T-helper 2 cell (primary cell): ENCODE data around the gene PNMT.

Experiments
- DNase-seq, 5 experiments: peaks; one replicate each; pipeline versions ENCODE4 v3.0.0 to v3.0.0-alpha.2; 2012 to 2022

PNMT gene

DNA sequence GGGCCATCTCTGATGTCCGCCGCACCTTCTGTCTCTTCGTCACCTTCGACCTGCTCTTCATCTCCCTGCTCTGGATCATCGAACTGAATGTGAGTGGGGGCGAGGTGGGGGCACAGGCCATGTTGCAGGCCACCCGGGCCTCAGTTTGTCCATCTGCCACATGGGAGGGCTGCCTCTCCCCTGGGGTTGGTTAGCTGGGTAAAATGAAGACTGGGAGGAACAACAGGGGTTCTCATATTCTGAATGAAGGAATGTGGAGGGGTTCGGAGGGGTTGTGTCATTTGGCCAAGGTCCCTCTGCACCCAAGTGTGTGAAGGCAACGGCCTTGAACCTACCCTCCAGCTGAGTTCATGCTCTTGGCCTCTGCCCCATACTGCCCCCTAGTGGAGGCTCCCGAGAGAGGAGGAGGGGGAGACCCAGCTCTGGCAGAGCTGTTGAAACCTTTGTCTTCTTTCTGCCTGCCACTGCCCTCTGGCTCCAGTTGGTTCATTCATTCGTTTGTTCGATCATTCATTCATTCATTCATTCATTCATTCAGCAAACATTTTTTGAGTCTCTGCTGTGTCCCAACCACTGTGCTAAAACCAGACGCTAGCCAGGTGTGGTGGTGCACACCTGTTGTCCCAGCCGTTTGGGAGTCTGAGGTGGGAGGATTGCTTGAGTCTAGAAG lies 14.5 kb upstream of the PNMT start:
- DNase-seq = peak; percentile 54 to 77 (median 67)

DNA sequence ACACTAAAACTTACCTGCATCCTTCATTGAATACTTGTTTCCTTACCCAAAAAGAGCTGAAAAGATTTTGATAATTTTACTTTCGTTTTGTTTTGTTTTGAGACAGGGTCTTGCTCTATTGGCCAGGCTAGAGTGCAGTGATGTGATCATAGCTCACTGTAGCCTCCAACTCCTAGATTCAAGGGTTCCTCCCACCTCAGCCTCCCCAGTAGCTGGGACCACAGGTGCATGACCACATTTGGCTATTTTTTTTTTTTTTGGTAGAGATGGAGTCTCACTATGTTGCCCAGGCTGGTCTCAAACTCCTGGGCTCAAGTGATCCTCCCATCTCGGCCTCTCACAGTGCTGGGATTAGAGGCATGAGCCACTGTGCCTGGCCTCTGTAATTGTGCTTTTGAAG lies 13.1 kb upstream of the PNMT start:
- no peak for DNase-seq

DNA sequence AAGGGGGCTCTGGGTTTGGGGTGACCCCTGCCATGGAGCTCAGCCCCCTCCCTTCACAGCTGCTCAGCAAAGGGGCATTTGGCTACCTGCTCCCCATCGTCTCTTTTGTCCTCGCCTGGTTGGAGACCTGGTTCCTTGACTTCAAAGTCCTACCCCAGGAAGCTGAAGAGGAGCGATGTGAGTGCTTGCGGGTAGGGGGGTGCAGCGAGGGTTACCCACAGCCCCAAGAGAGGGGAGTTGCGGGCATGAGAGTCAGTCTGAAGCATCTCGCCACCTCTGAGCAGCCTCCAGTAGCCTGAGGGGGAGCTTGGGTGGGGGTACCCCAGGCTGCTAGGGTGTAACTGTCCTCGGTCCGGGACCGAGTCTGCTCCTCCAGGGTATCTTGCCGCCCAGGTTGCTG lies 9.9 kb upstream of the PNMT start:
- no peak for DNase-seq

DNA sequence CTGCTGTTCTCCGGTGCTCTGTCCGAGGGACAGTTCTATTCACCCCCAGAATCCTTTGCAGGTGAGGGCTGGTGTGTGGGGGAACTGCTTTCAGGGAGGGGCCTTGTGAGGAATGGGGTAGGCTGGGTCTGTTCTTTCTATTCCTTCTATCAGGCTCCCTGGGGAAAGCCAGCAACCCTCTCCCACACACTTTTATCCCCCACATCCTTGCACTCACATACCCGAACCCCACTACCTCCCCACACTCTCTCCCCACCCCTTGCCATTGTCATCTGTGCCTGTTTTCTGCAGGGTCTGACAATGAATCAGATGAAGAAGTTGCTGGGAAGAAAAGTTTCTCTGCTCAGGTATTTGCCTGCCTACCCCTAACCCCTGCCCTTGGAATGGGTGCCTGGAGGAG lies 9.5 kb upstream of the PNMT start:
- DNase-seq = no peak

DNA sequence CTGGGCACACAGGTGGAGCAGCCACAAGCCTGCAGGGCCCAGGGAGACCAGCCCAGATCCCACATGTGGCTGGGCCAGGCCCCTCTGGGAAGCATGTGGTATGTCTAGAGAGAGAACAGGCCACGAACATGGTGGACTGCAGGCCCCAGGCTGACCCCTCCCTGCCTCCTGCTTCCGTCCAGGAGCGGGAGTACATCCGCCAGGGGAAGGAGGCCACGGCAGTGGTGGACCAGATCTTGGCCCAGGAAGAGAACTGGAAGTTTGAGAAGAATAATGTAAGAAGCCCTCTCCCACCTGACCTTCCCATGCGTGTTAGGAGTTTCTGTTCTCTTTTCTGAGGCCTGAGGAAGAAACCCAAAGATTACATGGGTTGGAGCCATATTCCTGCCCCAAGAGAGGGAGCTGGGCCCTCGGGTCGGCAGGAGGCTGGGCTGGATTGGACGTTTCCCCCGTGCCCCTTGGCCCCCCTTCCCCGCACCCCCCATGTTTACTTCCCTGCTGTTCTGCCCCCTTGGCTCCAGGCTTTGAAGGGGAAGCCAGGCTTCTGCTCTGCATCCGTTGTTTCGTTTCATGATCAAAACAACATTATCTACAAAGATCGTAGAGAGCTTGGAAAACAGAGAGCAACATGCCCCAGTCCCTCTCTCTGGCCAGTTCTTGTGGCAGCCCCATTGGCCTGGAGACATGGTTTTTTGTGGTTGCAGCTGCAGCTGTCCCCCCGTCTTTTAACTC lies 8.8 kb upstream of the PNMT start:
- DNase-seq = no peak

DNA sequence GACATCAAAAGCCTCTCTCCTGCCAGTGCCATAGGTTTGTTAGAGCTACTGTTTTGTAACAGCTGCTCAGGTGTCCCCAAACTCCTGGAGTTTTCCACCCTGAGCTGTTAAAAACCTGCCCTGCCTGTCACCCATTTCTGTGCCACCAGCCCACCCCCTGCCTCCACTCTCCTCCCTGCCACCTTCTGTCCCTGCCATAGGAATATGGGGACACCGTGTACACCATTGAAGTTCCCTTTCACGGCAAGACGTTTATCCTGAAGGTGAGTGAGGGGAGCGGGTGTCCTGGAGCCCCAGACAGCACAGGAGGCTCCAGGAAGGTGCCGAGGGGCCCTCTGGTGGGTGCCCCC lies 8.3 kb upstream of the PNMT start:
- no peak for DNase-seq

DNA sequence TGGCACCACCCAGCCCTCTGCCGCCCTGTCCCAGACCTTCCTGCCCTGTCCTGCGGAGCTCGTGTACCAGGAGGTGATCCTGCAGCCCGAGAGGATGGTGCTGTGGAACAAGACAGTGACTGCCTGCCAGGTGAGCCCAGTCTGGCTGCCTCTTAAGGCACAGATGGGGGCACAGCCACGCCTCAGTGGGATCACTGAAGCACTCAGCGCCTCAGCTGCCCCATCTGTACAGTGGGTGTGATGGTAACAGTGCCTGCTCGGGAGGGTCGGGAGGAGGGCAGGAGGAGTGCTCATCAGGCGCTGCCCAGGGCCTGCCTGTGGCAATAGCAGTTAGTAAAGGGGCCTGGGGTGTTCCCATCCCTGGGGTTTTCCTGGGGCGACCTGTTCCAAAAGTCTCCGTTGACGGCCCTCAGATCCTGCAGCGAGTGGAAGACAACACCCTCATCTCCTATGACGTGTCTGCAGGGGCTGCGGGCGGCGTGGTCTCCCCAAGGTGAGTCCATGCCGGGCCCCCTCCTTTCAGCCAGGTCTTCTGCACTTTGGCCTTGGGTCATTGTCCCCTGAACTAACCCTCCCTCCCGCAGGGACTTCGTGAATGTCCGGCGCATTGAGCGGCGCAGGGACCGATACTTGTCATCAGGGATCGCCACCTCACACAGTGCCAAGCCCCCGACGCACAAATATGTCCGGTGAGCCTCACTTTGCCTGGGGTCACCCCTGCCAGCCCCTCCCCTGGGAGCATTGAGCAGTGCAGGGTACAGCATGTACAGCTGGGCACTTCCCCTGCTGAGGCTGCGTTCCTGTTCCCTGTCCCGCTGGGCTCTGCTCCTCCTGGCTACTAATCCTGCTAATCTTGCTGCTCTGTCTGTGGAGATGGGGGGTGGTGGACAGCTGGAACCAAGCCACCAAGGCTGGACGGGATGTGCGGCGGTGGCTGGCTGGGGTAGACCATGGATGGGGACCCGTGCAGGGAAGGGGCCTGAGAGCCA lies 7.6 kb upstream of the PNMT start:
- DNase-seq = no peak

DNA sequence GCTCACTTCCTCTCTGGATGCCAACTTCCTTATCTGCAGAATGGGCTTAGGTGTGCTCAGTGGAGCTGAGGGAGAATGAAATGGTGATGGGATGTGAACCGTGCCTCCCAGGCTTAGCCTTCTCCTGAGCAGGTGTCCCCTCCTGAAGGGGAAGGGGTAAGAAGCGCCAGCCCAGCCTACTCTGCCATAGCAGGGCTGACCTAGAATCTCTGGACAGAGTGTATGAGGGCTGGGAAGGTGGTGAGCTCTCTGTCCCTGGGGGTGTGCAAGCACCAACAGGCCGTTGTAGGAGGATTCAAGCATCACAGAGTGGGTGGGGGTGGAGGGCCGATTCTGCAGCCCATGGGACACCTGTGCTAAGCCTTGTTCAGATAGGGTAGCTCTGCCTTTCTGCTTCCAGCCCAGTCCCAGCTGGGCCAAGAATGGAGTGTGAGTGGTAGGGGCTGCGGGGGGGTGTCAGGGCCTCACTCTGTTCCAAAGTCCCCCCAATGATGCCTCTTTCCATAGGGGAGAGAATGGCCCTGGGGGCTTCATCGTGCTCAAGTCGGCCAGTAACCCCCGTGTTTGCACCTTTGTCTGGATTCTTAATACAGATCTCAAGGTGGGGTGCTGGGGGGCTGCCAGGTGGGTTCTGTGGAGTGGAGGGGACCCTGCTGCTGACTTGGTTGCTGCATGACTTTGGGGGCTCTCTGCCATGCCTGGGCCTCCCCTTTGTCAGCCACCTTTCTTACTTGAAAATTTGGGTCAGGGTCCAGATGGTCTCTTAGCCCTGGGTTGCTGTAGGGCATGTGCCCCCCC lies 6.3 kb upstream of the PNMT start:
- DNase-seq = no peak

DNA sequence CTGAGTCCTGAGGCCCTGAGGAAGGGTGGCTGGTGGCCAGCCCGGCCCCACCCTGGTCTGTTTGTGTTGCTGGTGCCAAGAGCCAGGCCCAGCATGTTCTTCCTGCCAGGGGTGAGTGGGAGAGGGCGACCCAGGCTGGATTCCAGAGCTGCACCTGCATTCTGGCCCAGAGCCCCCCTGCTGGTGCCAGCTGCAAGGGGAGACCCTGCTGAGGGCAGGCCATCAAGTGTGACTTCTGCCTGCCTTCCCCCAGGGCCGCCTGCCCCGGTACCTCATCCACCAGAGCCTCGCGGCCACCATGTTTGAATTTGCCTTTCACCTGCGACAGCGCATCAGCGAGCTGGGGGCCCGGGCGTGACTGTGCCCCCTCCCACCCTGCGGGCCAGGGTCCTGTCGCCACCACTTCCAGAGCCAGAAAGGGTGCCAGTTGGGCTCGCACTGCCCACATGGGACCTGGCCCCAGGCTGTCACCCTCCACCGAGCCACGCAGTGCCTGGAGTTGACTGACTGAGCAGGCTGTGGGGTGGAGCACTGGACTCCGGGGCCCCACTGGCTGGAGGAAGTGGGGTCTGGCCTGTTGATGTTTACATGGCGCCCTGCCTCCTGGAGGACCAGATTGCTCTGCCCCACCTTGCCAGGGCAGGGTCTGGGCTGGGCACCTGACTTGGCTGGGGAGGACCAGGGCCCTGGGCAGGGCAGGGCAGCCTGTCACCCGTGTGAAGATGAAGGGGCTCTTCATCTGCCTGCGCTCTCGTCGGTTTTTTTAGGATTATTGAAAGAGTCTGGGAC lies 5.5 kb upstream of the PNMT start:
- no peak for DNase-seq

DNA sequence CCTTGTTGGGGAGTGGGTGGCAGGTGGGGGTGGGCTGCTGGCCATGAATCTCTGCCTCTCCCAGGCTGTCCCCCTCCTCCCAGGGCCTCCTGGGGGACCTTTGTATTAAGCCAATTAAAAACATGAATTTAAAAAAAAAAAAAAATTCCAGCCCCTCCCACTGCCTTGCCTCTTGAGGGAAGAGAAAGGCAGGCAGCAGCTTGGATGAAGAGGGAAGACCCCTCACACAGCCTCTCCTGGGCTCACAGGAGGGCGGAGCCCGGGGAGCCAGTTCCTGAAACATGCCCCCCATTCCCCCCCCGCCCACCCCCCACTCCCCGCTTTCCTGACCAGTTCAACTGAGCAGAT lies 4.9 kb upstream of the PNMT start:
- DNase-seq = no peak

DNA sequence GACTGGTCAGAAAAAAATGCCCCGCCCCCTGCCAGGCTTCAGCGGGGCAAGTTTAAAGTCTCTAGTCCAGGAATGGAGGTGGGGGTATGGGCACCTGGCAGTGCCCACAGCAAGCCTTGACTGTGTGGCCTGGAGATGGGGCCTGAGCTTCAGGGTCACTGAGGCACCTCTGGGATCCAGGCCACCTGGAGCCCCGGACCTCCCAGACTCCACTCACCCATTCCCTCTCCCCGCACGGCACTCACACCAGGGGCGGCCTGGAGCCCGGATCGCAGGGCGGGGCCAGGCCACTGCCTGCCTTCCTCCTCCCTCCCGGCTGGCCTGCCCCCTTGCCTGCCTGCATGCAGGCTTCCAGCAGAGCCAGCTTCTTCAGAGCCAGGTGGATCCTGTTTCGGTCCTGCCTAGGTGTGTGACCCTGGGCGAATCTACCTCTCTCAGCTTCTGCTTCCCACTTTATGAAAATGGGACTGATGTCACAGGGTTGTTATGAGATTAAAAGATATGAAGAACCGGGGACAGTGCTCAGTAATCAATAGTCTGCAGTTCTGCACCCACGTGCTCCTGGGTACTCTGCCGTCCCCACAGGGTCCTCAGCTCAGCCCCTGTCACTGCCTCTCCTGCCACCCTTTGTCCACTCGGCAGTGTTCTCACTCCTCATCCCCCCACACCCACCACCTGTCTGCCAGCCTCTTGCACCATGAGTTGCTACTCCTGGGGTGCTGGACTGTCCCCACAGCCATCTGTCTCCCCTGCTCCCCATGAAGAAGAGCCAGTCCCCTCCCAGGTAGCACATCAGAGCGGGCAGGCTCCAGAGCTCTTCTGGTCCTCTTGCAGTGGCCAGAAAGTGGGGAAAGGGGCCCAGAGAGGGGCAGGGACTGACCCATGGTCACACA lies 4.3 kb upstream of the PNMT start:
- no peak for DNase-seq

DNA sequence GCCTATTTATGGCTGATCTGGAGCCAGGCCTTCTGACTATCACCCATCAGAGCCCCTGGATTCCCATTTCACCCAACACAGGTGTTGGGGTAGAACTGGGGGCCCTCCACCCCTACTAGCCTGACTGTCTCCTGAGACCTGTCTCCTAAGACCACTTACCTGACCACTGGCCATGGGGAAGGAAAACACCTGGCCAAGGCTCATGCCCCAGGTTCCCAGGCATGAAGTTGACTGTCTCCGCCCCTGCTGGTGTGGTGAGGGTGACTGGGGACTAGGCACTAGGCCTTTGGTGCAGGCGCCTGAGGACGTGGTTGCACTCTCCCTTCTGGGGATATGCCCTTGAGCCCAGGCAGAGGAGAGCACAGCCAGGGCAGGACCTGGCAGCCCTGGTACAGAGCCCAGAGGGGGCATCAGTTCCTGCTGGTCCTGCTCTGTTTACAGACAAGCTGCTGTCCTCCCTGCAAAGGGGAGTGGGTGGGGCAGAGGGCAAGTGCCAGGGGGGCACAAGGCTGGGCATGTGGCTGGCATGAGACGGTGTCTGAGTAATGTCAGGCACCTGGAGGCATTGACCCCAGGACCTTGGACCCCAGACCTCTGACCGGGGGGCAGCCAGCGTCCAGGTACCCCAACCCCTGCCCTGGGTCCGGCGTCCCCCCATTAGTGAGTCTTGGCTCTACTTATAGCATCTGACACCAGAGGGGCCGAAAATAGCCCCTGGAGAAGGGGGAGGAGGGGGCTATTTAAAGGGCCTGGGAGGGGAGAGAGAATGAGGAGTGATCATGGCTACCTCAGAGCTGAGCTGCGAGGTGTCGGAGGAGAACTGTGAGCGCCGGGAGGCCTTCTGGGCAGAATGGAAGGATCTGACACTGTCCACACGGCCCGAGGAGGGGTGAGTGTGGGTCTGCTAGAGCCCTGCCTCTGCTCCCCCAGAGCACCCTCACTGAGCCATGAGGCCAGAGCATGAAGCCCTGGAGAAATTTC lies 3.4 kb upstream of the PNMT start, which contains the start of gene TCAP:
TCAP (plus strand) TSS at position 769 of the 981 bp plus-strand sequence; CDS start at position 780, 11 bp downstream.
- no peak for DNase-seq

DNA sequence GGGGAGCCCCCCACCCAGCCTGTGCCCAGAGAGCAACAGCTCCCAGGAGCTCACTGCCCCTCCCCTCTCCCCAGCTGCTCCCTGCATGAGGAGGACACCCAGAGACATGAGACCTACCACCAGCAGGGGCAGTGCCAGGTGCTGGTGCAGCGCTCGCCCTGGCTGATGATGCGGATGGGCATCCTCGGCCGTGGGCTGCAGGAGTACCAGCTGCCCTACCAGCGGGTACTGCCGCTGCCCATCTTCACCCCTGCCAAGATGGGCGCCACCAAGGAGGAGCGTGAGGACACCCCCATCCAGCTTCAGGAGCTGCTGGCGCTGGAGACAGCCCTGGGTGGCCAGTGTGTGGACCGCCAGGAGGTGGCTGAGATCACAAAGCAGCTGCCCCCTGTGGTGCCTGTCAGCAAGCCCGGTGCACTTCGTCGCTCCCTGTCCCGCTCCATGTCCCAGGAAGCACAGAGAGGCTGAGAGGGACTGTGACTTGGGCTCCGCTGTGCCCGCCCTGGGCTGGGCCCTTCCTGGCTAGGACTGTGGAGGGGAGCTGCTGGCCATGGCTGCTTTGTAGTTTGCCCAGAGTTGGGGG lies 2.5 kb upstream of the PNMT start:
- peak in 1 of 5 experiments; percentile 27 for DNase-seq

DNA sequence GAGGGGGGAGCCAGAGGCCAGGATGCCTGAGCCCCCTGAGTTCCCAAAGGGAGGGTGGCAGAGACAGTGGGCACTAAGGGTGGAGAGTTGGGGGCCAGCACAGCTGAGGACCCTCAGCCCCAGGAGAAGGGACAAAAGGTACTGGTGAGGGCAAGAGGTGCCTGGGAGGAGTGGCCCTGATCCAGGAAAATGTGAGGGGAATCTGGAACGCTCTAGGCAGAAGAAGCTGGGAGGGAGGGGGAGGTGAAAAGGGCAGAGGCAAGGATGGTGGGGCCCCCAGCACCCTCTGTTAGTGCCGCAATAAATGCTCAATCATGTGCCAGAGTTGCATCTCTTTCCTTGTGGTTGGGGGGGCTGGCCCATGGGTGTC lies 2.0 kb upstream of the PNMT start:
- no peak for DNase-seq

DNA sequence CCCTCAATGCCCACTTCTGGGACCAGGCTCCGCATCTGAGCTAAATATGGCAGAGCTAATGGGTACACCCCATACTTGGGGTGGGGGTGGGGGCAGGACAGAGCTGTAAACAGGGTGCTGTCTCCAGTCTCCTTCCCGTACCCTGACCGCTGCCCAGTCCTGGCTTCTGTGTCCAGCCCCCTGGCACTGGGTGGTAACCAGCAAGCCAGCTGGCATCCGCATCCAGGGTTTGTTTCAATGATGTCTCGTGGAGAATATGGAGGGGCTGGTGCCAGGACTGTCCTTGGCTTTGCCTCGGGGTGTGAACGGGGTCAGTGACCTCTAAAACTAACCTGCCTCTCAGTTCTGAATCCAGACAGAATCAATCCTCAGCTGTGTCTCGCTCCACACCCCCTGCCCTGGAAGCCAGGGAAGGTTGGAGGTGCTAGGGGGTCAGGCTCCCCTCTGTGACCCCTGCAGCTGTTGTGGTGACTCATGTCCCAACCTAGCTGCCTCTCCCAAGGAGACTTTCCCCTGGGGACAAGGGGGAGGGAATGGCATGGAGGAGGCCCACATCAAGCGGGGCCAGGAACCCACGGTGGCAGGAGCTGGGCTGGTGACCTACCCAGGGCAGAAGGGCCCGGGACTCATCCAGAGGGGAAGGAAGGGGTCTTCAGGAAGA lies 1.5 kb upstream of the PNMT start:
- no peak for DNase-seq

DNA sequence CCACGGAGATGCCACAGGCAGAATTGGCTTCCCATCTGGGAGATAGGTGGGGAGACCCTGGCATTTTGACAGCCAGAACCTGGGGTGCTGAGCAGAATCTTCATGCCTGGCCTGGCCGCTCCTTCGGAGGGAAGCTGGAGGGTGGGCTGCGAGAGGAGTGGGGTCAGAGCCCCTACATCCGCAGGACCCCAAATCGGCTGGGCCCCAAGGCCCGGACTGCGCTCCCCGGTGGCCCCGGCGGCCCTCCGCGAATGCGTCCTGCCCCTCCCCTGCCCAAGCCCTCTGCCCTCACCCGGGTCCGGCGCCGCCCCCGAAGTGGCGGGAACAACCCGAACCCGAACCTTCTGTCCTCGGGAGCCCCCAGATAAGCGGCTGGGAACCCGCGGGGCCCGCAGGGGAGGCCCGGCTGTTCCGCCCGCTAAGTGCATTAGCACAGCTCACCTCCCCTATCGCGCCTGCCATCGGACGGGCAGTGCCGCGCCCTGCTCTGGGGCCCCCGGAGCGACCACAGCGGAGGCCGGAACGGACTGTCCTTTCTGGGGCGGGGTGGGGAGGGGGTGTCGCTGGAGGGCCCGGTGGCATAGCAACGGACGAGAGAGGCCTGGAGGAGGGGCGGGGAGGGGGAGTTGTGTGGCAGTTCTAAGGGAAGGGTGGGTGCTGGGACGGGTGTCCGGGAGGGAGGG lies 850 bp upstream of the PNMT start:
- DNase-seq = no peak

DNA sequence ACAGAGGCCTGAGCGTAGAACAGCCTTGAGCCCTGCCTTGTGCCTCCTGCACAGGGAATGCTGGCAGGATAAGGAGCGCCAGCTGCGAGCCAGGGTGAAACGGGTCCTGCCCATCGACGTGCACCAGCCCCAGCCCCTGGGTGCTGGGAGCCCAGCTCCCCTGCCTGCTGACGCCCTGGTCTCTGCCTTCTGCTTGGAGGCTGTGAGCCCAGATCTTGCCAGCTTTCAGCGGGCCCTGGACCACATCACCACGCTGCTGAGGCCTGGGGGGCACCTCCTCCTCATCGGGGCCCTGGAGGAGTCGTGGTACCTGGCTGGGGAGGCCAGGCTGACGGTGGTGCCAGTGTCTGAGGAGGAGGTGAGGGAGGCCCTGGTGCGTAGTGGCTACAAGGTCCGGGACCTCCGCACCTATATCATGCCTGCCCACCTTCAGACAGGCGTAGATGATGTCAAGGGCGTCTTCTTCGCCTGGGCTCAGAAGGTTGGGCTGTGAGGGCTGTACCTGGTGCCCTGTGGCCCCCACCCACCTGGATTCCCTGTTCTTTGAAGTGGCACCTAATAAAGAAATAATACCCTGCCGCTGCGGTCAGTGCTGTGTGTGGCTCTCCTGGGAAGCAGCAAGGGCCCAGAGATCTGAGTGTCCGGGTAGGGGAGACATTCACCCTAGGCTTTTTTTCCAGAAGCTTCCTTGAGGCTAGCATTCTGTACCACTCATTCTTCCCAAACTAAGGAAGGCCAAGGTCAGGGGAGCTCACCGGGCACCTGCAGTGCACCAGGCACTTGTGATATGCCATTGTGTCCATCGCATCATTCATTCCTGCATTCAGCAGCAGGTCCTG lies 1.9 kb downstream of the PNMT start:
- no peak for DNase-seq
